MM.1S (cell line): ENCODE measurements around the gene CHD6.

Experiments used
- DNase-seq: peaks from one replicate; pipeline ENCODE4 v3.0.0-alpha.2; 2015
- H2AFZ ChIP-seq: fragments of 300-600 bp; sonication (generic); 2 replicates; pipeline ENCODE4 v1.6.0; 2016; ENCODE audit warnings: antibody characterized with exemption, low read length
- H3F3A ChIP-seq: fragments of 300-600 bp; sonication (generic); 2 replicates; pipeline ENCODE4 v1.6.1; 2016; ENCODE audit warnings: mild to moderate bottlenecking, antibody characterized with exemption, low read length, moderate library complexity, mixed read lengths; ENCODE audit not compliant: insufficient read depth
- H3K27ac ChIP-seq: fragments of 300-600 bp; sonication (generic); 2 replicates; pipeline ENCODE4 v1.5.1; 2016; ENCODE audit warnings: mild to moderate bottlenecking, low read length
- H3K27me3 ChIP-seq: fragments of 300-600 bp; sonication (generic); replicated peaks from 2 replicates; pipeline ENCODE4 v1.6.0; 2016; ENCODE audit warnings: low read length; ENCODE audit not compliant: insufficient read depth
- H3K36me3 ChIP-seq: fragments of 300-600 bp; sonication (generic); replicated peaks from 2 replicates; pipeline ENCODE4 v1.6.1; 2016; ENCODE audit warnings: mild to moderate bottlenecking, low read length, mixed read lengths; ENCODE audit not compliant: insufficient read depth
- H3K4me1 ChIP-seq: fragments of 300-600 bp; sonication (generic); 2 replicates; pipeline ENCODE4 v1.6.1; 2016; ENCODE audit warnings: low read length, mixed read lengths
- H3K4me2 ChIP-seq: fragments of 300-600 bp; sonication (generic); 2 replicates; pipeline ENCODE4 v1.6.0; 2016; ENCODE audit warnings: low read depth, low read length
- H3K4me3 ChIP-seq: fragments of 300-600 bp; sonication (generic); 2 replicates; pipeline ENCODE4 v1.5.1; 2016; ENCODE audit warnings: low read length, mixed read lengths
- H3K79me2 ChIP-seq: fragments of 300-600 bp; sonication (generic); 2 replicates; pipeline ENCODE4 v1.6.1; 2016; ENCODE audit warnings: mixed run types, low read length, mixed read lengths
- H3K9ac ChIP-seq: fragments of 300-600 bp; sonication (generic); 2 replicates; pipeline ENCODE4 v1.6.1; 2016; ENCODE audit warnings: low read length, mixed read lengths
- H3K9me2 ChIP-seq: fragments of 300-600 bp; sonication (generic); replicated peaks from 2 replicates; pipeline ENCODE4 v1.6.1; 2016; ENCODE audit warnings: mild to moderate bottlenecking, low read length, mixed read lengths; ENCODE audit not compliant: insufficient read depth
- H3K9me3 ChIP-seq: fragments of 300-600 bp; sonication (generic); replicated peaks from 2 replicates; pipeline ENCODE4 v1.6.1; 2016; ENCODE audit warnings: mild to moderate bottlenecking, low read length, mixed read lengths; ENCODE audit not compliant: insufficient read depth
- H4K20me1 ChIP-seq: fragments of 300-600 bp; sonication (generic); 2 replicates; pipeline ENCODE4 v1.6.1; 2016; ENCODE audit warnings: mild to moderate bottlenecking, low read length, moderate library complexity, mixed read lengths; ENCODE audit not compliant: insufficient read depth
- CTCF ChIP-seq: fragments of 300-600 bp; sonication (generic); IDR thresholded peaks from 2 replicates; pipeline ENCODE4 v1.5.1; 2016; ENCODE audit warnings: antibody characterized with exemption, low read length, mixed read lengths
- EZH2 ChIP-seq: fragments of 300-600 bp; sonication (generic); optimal IDR thresholded peaks from 2 replicates; pipeline ENCODE3; 2017; ENCODE audit warnings: low read depth, mild to moderate bottlenecking, antibody characterized with exemption, low read length, mixed read lengths
- EZH2phosphoT487 ChIP-seq: fragments of 300-600 bp; sonication (generic); IDR thresholded peaks from 2 replicates; pipeline ENCODE4 v1.6.1; 2018; ENCODE audit warnings: antibody characterized with exemption, low read length

Gene CHD6

GRCh38 chr20:41408156-41408794, 209.9 kb downstream of the CHD6 start:
- Histone ChIP-seq H3K4me1 (peaks cover 64% of the 10 kb centered on the region), H3K27me3 (no peaks in the 10 kb centered on the region), H3K4me3 (peak overlapping the region; percentile 20), H3F3A (peaks cover 36% of the 10 kb centered on the region), H3K79me2 (no peaks in the 10 kb centered on the region), H3K27ac (peak overlapping the region; percentile 92), H3K9ac (peak overlapping the region; percentile 43), H3K9me2 (no peaks in the 10 kb centered on the region), H2AFZ (peak overlapping the region; percentile 42; the same call in 1 of the 2 replicates), H3K9me3 (no peaks in the 10 kb centered on the region), H3K4me2 (peak overlapping the region; percentile 88), H3K36me3 (no peaks in the 10 kb centered on the region), H4K20me1 (no peaks in the 10 kb centered on the region)
- TF ChIP-seq EZH2 (no peak), CTCF (no peak), EZH2phosphoT487 (no peak)
- DNase-seq: peak; percentile 92

GRCh38 chr20:41407607-41408006, 210.6 kb downstream of the CHD6 start:
- Histone ChIP-seq H3K9me3 (no peaks in the 10 kb centered on the region), H3K79me2 (no peaks in the 10 kb centered on the region), H3K27ac (peak overlapping the region; percentile 92), H3K27me3 (no peaks in the 10 kb centered on the region), H2AFZ (peak overlapping the region; percentile 65), H3K36me3 (no peaks in the 10 kb centered on the region), H3K9me2 (no peaks in the 10 kb centered on the region), H3F3A (peaks cover 36% of the 10 kb centered on the region), H4K20me1 (no peaks in the 10 kb centered on the region), H3K4me3 (no peak overlapping the region), H3K4me2 (peak overlapping the region; percentile 88), H3K9ac (peak overlapping the region; percentile 48), H3K4me1 (peaks cover 68% of the 10 kb centered on the region)
- TF ChIP-seq CTCF (no peak), EZH2 (no peak), EZH2phosphoT487 (no peak)
- DNase-seq: peak; percentile 70

GRCh38 chr20:41406896-41407444, 211.2 kb downstream of the CHD6 start:
- Histone ChIP-seq H3K79me2 (no peaks in the 10 kb centered on the region), H2AFZ (peak overlapping the region; percentile 65; the same call in 1 of the 2 replicates), H3K4me3 (no peak overlapping the region), H3K9me2 (no peaks in the 10 kb centered on the region), H3K27ac (peak overlapping the region; percentile 92), H3K9ac (peak overlapping the region; percentile 48), H3K9me3 (no peaks in the 10 kb centered on the region), H3K4me2 (peak overlapping the region; percentile 88), H3K36me3 (no peaks in the 10 kb centered on the region), H3K4me1 (peaks cover 62% of the 10 kb centered on the region), H3K27me3 (no peaks in the 10 kb centered on the region), H4K20me1 (no peaks in the 10 kb centered on the region), H3F3A (peaks cover 34% of the 10 kb centered on the region)
- no peak for DNase-seq
- TF ChIP-seq EZH2 (no peak), EZH2phosphoT487 (no peak), CTCF (no peak)
